DMS 273 treated with DMSO at 0.1 percent for 48 hours (cell line): ENCODE measurements around the gene OR2T1.
"Not testable (repeated sequence)": the region's sequence is repeated elsewhere in the genome, so short reads cannot be mapped to it uniquely, and the experiment has no call there.

Experiments used
- DNase-seq: peaks from one replicate; lab custom pipeline; 2025; lab: John Stamatoyannopoulos, UW

The OR2T1 gene

GRCh38 chr1:248436303-248436702, 33.5 kb downstream of the OR2T1 start:
- DNase-seq = not testable (repeated sequence)

GRCh38 chr1:248438668-248439067, 35.8 kb downstream of the OR2T1 start:
- not testable (repeated sequence) for DNase-seq

- DNase-seq = not testable (repeated sequence)
These were observed 36.4 kb downstream of the OR2T1 start for GRCh38 chr1:248439283-248439682.

GRCh38 chr1:248442500-248443277, 39.8 kb downstream of the OR2T1 start:
- DNase-seq = not testable (repeated sequence)

- not testable (repeated sequence) for DNase-seq
These were observed 41.8 kb downstream of the OR2T1 start for GRCh38 chr1:248444603-248445002.

DNA sequence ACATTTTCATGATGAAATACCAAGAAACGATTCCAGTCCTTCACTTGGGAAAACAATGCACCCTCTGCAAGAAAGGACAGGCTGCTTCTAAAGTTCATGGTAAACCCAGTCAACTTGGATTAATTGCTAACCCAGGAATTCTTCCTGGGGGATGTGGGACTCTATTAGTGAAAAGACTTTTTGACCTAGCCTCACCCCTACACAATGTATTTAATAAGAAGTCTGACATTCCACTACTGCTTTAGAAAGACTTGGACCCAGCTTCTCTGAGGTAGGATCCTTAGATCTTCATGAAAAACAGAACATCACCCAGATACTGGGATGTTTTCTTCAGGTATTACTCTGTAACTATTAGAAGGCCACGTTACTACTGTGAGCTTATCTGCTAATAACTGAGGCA, 42.6 kb downstream of the OR2T1 start, which contains the start of gene OR2T2:
TSS of gene OR2T2 (plus strand) at position 239 of the 400 bp plus-strand sequence. CDS start 7,161 bp downstream, outside the sequence.
- not testable (repeated sequence) for DNase-seq

DNA sequence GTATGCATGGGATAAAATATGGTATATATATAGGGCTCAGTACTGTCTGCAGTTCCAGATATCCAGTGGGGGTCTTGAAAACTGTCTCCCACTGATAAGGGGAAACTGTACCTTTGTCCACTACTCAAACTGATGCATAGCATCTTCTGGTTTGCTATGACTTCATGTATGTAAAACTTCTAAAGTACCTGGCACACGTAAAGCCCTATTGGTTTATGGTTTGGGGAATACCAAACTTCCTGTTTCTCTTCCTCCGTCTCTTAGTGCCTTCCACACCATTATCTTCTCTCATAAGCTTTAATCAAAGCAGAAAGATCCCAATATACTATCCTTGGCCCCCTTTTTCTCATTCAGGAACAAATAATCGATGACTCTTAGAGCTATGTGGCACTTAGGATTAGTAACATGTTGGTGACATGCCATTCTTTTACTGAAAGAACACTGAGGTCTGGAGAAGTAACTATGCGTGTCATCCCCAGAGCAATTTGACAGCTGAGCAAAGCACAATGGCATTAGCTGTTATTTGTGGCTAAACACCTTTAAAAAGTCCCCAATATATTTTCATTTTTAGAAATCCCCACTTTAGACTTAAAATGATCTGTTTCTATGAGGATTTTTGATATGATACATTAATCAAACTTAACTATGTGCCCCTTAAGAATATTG, 45.7 kb downstream of the OR2T1 start:
- DNase-seq = not testable (repeated sequence)

DNA sequence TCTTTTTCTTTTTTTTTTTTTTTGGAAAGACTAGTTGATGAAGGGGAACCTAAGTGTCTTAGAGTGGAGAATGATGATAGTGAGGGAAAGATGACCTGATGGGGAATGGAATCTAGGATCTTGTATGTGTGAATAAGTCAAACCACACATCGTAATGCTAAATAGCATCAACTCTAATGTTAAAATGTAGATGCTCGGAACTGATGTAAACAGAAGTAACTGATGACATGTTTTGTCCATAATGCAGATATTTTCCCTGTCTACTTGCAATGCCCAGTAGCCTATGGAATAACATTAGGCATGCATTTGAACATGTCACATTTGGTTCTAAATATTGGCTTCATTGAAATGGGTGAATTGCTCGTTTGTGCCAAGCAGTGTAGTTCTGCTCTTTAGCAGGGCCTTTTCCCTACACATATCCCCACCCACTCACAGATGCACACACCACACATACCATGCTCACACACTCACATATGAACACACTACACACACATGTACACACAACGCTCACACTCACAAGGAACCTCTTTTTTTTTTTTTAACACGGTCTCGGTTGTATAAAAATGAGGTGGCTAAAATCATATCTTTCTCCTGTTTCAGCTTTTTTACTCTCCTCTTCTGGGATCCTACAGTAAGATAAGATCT, 47.1 kb downstream of the OR2T1 start:
- not testable (repeated sequence) for DNase-seq

DNA sequence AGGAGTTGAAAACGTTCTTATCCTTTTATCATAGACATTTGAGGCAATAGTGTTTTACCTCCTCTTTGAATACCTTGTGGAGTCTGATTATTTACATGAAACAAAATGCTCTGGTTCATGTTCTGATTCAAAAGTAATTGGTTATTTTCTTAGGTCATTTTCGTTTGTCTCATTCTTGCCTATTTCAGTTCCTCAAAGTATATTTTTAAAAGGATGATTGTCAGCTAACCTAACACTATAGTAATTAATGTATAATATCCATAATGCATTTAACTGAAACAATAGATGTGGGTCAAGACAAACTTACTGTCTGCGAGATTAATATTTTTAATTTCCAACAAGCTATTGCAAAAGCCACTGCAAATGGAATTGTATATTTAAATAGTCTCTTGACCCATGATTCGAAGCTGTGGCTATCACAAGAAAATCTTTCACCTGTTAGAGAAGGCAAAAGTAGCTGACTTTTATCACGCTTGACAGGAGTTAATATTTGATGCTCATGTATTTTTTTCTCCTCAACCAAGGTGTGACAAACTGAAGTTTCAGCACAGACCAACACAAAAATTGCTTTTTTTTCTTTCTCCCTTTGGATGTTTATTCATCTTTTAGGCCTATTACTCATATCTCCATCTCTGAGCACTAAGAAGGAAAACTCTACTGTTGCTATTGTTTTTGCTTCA, 47.8 kb downstream of the OR2T1 start:
- DNase-seq = not testable (repeated sequence)

GRCh38 chr1:248453619-248454018, 50.8 kb downstream of the OR2T1 start:
- not testable (repeated sequence) for DNase-seq

DNA sequence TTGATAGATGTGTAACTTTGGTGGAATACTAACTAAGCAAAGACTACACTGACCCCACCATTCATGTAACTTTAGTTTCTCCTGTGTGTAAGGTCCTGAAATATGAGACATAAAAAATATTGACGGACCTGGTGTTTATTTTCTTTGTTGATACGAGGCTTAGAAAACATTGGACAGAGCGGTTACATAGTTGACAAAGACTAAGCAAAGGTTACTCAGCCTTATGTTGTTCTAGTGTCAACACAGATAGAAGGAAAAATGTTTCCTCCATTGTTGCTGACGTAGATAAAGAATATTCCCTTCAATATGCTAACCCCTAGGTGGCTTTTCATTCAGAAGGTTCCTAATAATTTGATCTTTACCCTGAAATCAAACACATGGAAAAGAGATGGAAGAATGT, 52.2 kb downstream of the OR2T1 start:
- not testable (repeated sequence) for DNase-seq

DNA sequence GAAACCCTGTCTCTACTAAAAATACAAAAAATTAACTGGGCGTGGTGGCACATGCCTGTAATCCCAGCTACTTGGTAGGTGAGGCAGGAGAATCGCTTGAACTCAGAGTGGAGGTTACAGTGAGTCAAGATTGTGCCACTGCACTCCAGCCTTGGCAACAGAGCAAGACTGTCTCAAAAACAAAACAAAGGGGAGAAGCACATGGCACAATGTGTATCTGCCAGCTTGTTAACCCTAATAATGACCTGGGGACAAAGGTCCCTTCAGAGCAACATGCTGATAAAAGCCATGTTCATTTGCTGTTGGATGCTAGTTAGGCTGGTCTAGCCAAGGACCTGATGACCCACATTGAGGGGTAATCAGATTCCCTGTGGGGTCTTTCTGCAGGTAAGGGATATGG, 53.8 kb downstream of the OR2T1 start:
- not testable (repeated sequence) for DNase-seq
